Ureter (tissue), 1 donor: Measurements from ENCODE around the gene PNMA8A. TPM values are rescaled to one million over a fixed set of nuclear protein-coding genes. Genes with fewer than 3 reads are reported as not detected.
"Not testable (repeated sequence)": the region's sequence is repeated elsewhere in the genome, so short reads cannot be mapped to it uniquely, and the experiment has no call there.

Experiments used
- DNase-seq: peaks from one replicate; pipeline ENCODE4 v3.0.0-alpha.2; 2020; ENCODE audit warnings: low spot score
- total RNA-seq: library from RNA; stranded (reverse); gene quantifications from one replicate; pipeline ENCODE4 v1.2.4, GENCODE V29; 2023
- donor health status: DM: yes; HTN: yes; CAD: no.

The PNMA8A gene
- total RNA-seq, 1 donor from 2014 or later: 6.4 TPM

DNA sequence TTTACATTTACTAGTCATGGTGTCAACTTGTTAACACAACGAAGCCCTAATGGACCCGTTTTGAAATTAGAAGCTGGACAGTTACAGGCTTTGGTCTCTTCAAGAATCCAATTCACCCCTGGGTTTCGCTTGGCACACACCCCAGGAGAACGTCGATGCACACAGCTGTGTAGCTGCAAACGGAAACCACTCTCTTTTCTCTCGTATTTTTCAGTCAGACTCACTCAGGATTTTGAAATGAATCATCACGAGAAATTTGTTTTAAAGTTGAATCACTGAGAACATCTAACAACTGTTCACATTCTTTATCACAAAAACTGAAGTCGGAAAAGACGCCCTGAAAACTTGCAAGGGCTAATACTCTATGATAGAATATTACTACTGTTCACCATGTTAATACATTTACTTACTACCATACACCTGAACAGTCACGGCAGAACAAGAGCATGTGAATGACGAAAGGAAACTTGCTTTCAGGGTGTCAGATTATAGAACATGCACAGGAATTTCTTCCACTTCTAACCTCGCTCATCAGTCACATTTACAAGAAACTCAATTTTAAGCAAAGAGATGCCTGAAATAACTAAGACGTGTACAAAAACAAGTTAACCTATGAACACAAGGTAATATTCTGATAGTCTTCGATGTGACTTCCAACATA lies 4.7 kb downstream of the PNMA8A start:
- DNase-seq: no peak

DNA sequence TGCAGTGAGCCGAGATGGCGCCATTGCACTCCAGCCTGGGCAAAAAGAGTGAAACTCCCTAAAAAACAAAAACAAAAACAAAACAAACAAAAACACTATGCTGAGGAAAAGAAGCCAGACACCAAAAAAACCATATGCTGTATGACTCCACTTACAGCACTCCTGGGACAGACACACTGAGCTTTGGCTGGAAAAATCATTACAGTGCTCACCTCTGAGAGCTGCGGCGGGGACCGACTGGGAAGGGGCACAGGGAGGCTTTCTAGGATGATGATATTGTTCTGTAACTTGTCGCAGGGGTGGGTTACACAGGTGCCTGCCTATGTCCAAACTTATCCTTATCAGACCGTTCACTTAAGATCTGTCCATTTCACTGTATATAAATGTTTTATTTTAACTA lies 7.8 kb downstream of the PNMA8A start:
- DNase-seq: no peak

DNA sequence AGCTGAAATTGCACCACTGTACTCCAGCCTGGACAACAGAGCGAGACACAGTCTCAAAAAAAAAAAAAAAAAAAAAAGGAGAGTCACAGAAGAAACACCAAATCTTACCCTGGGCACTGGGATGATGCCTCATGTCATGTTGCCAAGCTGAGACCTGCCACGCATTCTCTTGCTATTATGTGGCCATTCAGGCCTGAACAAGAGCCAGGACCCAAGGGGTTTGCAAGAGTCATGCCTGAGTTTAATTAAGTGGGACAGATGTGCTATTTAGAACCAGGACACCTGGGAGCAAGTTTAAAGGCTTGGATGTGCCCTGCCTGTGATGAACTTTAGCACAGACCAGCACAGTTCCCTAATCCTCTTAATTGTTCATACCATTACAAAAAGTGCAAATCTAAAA lies 9.8 kb downstream of the PNMA8A start:
- no peak for DNase-seq

DNA sequence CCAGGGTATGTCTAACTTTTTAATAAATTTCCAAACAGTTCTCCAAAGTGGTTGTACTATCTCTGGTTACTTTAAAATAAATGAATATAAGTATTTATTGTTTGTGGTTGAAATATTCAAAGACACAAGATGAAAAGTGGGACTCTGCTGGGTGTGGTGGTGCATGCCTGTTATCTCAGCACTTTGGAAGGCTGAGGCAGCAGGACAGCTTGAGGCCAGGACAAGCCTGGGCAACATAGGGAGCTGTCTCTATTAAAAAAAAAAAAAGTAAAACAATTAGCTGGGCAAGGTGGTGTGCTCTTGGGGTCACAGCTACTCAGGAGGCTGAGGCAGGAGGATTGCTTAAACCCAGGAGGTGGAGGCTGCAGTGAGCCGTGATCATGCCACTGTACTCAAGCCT lies 10.4 kb downstream of the PNMA8A start:
- no peak for DNase-seq

DNA sequence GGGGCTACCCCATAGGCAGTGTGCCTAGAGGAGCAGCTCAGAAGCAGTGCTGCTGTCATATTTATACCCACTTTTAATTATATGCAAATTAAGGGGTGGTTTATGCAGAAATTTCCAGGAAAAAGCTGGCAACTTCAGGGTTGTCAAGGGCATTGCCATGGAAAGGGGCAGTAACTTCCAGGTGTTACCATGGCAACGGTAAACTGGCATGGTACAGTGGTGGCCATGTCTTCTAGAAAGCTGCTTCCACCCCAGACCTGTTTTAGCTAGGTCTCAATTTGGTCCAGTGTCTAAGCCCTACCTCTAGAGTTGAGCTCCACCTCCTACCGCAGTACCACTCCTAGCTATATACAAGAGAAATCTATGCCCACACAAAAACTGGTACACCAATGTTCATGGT lies 11.3 kb downstream of the PNMA8A start:
- DNase-seq: no peak

DNA sequence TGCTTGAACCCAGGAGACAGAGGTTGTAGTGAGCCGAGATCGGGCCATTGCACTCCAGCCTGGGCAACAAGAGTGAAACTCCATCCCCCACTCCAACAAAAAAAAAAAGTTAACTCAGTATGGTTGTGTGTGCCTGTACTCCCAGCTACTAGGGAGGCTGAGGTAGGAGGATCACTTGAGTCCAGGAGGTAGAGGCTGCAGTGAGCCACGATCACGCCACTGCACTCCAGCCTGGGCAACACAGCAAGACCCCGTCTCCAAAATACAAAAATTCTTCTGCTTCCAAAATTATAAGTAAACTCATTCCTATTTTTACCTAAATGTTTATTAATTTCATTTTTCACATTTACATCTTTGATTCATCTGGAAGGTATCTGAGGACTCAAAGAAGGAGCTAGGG lies 14.4 kb downstream of the PNMA8A start:
- no peak for DNase-seq

DNA sequence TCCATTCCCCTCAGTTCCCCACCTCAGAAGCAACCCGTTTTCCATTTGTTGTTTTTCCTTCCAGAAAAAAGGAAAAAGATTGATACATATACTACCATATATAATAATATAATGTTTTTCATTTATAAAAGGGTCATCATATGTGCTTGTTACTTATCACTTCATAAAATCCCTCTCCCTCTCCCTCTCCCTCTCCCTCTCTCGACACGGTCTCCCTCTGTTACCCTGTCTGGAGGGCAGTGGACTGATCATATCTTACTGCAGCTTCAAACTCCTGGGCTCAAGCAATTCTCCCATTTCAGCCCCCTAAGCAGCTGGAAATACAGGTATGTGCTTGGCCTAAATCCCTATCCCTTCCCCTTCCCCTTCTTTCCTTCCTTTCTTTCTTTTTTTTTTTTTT lies 17.1 kb downstream of the PNMA8A start:
- DNase-seq: no peak

DNA sequence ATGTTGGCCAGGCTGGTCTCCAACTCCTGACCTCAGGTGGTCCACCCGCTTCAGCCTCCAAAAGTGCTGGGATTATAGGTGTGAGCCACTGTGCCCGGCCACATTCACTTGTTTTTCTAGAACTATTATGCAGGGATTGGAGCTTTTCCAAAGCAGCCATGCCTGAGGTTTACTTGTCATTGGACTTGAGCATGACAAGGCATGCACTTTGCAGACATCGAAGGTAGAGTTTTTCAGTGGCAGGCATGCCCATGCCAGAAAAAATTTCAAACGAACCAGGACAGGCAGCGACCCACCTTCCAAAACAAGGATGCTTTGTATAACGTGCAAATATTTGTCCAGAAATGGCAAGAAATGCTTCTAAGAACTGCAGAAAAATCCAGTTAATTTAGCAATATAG lies 17.7 kb downstream of the PNMA8A start:
- no peak for DNase-seq

DNA sequence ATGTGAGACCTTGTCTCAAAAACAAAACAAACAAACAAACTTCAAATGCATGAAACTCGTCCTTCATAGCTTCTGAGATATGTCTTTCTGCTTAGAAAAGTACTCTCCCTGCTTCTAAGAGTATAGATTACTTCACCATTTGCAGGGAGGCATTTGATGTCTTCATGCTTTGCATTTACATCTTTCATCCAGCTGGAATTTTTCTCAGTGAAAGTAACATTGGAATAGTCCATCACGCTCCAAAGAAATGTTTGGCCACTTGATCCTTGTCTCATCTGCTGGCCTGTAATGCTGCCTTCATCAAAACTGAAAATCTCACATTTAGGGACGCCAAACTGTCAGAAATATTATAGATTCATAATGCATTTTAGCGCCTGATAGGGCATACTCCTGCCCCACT lies 19.2 kb downstream of the PNMA8A start:
- DNase-seq: no peak

DNA sequence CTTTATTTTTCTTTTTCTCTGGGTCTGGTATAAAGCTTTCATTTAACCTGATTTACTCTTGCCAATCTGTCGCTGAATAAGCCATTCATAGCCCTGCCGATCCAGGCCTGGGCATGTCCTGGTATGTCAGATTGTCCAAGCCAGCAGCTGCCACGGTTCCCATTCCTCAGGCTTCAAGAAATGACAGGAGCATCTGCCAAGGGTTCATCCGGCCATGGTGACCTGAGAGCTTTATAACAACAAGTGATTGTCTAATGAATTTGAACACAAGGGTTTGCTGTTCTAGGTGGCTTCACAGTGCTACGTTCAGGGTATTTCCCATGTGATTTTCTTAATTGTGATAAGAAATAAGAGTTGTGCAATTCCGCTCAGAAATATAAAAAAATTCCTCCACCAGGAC lies 20.0 kb downstream of the PNMA8A start:
- no peak for DNase-seq

DNA sequence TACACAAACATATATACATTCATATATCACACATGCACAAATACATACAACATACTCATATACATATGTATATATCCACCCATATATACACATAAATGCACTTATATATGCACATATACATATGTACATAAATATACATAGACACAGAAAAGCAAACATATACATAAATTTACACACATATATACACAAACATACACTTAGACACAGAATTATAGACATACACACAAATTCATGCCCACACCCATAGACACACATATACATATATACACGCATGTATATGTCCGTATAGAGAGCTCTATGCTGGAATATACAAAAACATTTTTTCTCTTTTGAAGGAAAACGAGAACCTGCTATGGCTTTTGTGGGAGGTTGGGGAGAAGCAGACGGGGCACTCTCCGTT lies 20.6 kb downstream of the PNMA8A start:
- no peak for DNase-seq

DNA sequence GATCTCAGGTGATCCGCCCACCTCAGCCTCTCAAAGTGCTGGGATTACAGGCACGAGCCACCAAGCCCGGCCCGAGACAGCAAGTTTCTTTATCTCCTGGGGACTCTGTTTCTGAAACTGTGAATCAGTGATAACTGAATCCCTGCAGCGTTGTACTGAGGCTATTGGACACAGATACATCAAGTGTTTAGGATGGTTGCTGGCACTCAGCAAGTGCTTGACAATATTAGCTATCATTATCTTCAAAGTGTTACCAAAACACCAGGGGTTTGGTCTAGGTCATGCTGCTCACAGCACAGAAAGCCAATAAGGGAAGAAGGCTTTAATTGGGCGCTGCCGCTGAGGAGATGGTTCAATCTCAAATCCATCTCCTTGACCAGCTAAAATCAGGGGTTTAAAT lies 22.1 kb downstream of the PNMA8A start:
- DNase-seq: no peak

DNA sequence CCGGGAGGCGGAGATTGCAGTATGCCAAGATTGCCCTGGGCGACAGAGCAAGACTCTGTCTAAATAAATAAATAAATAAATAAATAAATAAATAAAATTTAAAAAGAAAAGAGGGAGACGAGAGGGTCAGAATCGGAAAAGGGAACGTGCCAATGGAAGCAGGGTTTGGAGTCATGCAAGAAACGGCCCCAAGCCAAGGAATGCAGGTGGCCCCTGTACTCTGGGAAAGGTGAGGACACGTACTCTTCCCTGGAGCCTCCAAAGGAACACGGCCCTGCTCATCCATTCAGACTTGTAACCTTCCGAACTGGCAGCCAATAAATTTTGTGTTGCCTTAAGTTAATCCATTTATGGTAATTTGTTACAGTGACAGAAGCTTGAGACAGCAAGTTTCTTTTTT lies 22.8 kb downstream of the PNMA8A start:
- no peak for DNase-seq

DNA sequence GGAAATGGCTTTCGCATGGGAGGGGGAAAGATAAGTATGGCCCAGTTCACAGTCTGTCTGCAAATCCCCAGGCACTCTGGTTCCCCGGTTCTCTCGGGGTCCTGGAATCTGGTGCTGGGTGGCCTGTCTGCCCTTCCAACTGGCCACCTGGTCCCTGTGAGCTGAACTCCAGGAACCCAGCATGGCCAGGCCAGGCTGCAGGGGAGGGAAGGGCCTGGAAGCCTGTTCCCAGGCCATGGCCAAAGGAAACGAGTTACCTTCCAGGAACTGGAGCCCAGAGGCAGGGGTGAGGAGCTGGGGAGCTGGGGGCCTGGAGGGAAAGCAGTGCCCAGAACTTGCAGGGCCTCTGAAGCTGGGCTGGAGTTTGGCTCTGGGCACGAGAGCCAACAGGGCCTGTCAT lies 23.5 kb downstream of the PNMA8A start:
- no peak for DNase-seq

DNA sequence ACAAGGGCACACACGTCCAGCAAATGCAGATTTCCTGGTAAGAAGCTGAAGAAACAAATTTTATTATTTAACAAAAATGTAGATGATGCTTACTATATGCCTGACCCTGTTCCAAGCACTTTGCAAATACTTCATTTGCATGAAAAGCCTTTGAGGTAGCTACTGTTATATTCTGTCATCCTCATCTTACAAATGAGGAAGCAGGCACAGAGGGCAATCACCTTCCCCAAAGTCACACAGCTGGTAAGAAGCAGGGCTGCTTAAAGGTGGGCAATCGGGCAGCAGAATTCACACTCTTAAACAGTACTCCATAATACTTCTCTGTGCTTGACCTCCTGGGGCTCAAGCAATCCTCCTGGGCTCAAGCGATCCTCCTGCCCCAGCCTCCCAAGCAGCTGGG lies 24.4 kb downstream of the PNMA8A start:
- no peak for DNase-seq

DNA sequence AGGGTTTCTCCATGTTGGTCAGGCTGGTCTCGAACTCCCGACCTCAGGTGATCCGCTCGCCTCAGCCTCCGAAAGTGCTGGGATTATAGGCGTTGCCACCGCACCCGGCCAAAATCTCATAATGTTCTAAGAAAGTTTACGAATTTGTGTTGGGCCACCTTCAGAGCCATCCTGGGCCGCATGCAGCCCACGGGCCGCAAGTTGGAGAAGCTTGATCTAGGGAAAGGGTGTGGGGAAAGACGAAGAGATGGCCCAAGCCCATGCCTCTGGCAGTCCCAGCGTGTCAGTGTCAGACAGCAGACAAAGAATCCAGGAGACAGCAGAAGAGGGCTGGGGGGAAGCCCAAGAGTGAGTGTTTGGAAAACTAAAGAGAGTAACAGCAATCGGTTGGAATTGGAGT lies 25.3 kb downstream of the PNMA8A start:
- DNase-seq: no peak

DNA sequence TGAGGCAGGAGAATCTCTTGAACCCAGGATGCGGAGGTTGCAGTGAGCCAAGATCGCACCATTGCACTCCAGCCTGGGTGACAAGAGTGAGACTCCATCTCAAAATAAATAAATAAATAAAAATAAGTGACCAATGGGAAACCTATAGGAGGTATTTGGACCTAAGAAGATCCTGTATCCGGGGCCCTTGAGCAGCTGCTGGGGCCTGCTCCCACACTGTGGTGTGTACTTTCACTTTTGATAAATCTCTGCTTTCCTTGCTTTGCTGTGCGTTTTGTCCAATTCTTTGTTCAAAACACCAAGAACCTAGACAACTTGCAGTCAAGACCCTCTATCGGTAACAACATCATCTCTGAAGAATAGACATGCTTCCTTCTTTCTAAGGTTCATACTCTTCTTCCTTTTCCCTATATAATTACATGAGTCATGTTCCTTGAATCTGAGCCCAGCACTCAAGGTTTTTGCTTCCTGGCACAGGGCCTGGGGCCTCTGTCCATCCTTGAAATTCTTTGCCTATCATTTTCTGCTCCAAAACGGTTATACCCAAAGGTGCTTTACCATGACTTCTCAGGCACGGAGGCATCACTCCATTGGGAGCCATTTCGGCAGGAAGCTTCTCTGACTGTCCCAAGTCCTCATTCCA lies 28.4 kb downstream of the PNMA8A start:
- DNase-seq: no peak

DNA sequence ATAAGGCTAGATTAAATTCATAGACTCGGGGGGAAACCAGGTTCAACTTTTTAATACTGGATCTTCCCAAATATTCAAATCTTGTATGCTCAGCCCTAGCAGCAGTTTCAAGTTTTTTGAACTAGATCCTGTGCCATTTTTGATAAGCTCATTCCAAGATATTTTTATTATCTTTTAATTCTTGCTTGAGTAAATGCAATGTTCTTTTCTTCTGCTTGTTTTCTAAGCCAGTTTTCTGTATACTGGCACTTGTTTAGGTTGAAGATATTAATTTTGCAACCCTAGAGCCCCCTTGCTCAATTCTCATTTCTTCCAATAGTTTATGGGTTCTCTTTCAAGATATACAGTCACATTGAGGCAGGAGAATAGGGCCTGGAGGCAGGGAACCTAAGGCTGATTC lies 29.5 kb downstream of the PNMA8A start:
- no peak for DNase-seq

DNA sequence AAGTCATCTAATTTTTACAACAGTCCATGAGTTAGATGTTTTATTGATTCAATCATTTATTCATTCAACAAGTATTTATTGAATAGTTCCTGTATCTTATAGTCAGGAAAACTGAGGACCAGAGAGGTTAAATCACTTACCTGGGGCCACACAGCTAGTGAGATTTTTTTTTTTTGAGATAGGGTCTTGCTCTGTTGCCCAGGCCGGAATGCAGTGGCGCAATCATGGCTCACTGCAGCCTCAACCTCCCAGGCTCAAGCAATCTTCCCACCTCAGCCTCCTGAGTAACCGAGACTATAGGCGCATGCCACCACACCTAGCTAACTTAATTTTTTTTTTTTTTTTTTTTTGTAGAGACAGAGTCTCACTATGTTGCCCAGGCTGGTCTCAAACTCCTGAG lies 35.7 kb downstream of the PNMA8A start:
- not testable (repeated sequence) for DNase-seq

DNA sequence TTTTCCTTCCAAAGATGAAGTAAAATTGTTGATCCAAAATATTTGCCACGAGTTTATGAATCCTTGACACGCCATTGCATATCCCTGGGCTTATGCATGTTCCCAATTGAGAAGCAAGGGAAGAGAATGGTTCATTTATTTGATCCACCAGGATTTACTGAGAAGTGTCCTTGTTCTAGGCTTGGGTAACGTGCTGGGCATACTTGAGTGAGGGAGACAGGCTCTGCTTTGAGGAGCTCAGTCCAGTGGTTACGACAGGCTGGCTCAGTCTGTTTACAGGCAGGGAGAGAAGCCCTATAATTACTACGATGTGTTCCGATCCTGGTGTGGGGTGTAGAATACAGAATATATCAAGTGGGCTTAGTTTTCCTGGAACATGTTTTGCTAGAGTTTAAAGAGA lies 36.4 kb downstream of the PNMA8A start:
- no peak for DNase-seq

DNA sequence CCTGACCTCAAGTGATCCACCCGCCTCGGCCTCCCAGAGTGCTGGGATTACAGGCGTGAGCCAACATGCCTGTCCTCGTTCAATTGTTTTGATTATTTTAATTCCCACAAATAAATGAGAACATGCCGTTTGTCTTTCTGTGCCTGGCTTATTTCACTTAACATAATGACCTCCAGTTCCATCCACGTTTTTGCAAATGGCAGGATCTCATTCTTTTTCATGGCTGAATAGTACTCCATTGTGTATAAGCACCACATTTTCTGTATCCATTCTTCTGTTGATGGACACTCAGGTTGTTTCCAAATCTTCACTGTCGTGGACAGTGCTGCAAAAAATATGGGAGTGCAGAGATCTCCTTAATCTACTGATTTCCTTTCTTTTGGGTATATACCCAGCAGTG lies 37.9 kb downstream of the PNMA8A start:
- not testable (repeated sequence) for DNase-seq

DNA sequence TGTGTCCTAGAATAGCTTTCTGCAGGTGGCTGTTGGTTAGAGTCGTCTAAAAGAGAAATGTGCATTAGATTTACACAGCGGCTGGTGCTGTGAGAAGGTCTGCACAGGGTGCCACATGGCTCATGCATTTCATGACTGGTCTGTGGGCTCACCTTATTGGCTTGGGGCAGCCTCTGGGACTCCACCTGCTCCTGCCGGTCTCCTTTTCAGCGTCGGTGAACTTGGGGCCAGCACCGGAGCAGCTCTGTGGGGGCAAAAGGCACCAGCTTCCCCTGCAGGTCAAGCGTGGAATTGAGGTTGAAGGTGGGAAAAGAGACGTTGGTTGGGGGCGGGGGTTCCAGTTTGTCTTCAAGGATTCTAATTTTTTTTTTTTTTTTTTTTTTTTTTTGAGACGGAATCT lies 39.5 kb downstream of the PNMA8A start:
- DNase-seq: no peak

DNA sequence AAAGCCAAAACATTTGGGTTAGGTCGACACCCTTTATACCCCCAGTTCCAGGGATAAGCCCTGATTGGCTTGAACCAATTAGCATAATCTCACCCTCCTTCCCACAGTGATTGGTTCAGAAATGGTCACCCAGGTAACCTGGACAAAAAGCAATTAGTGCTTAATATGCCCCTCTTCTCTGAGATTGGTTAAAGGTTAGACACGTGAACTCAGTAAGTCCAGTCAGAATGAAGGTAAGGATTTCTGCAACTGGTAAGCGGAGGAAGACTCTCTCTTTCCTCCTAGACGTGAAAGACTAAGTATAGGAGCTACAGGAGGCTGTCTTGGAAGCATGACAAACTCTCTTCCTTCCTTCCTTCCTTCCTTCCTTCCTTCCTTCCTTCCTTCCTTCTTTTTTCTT lies 41.4 kb downstream of the PNMA8A start:
- no peak for DNase-seq
